NCI-H2227 (cell line): Measurements from ENCODE around the gene ZNF101.

Source experiments
- DNase-seq: peaks from one replicate; lab custom pipeline; 2025; ENCODE audit not compliant: unreplicated experiment; lab: John Stamatoyannopoulos, UW

The ZNF101 gene

DNA sequence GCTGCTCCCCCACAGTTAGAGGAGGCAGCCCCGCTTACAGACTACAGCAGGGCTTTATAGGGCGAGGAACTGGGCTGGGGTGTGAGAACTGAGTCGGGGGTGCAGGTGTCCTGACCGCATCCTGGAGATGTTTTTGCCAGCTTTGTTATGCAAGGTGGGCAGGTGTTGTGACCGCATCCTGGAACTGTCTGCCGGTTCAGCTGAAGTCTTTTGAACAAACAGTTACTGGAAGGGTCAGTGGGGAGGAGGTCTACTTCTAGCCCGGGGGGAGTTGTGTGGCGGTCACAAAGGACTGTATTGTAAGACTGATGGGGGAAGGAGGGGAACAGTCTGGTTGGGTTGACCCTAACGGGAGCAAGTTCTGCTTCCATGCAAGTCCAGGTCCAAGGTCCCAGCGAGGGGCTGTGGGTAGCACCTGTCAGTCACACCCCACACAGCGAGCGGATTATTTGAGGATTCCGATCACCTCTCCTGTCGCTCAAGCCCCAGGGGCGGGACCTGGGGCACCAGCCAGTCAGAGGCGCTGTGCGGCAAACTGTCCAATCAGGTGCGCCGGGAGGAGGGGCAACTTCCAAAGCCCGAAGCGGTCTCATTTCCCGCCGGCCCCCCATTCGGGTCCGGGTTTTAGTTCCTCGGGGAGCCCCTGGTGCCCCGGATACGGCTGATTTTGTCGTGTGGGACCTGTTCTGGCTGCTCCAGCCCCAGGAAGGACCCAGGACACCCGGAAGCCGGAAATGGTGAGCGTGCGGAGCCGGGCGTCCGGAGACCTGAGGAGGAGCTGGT is at the start of gene ZNF101:
Gene ZNF101 (plus strand): TSS at position 610 of the 783 bp plus-strand sequence. CDS start 125 bp downstream, at position 735.
- DNase-seq, result peak; percentile 92

GRCh38 chr19:19619181-19619848 is 49.3 kb upstream of the ZNF101 start:
- DNase-seq, result peak; percentile 48

DNA sequence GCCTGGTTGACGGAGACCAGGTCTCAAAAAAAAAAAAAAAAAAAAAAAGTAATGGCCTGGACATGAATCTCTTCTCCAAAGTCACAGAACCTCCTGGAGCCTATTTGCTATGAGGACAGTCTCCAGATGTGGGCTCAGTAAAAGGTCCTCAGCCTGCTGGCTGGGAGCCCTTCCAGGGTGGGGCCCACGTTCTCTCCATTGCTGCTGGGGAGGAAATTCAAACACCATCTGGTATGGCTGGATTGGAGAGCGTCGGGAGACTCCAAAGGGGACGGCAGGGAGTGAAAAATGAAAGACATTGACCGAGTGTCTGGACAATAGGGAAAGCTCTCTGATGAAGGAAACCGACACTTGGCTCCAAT is 48.8 kb upstream of the ZNF101 start:
- DNase-seq, result no peak

- DNase-seq, result no peak
Measured at GRCh38 chr19:19623383-19623782, 45.3 kb upstream of the ZNF101 start.

DNA sequence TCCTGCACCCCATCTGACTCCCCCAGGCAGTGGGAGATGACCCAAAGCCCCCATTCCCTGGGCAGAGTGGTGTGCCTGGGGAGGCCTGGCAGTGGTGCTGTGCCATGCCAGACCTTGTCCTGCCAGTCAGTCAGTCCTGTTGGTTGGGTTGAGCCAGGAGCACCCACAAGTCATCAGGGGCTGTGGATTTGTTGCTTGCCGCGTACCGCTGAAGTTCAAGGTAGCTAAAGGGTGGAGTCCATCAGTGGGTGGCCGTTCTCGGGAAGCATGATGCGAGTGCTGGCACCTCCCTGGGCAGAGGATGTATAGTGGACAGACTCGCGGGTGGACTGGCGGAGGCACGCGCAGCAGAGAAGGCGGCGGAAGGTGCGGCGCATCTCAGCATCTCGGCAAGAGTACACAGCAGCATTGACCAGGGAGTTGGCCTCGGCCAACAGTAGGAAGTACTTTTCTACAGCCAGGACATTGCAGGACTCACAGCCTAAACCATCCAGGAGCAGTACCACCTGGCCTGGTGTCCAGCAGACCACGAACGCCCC is 44.5 kb upstream of the ZNF101 start:
- no peak for DNase-seq

DNA sequence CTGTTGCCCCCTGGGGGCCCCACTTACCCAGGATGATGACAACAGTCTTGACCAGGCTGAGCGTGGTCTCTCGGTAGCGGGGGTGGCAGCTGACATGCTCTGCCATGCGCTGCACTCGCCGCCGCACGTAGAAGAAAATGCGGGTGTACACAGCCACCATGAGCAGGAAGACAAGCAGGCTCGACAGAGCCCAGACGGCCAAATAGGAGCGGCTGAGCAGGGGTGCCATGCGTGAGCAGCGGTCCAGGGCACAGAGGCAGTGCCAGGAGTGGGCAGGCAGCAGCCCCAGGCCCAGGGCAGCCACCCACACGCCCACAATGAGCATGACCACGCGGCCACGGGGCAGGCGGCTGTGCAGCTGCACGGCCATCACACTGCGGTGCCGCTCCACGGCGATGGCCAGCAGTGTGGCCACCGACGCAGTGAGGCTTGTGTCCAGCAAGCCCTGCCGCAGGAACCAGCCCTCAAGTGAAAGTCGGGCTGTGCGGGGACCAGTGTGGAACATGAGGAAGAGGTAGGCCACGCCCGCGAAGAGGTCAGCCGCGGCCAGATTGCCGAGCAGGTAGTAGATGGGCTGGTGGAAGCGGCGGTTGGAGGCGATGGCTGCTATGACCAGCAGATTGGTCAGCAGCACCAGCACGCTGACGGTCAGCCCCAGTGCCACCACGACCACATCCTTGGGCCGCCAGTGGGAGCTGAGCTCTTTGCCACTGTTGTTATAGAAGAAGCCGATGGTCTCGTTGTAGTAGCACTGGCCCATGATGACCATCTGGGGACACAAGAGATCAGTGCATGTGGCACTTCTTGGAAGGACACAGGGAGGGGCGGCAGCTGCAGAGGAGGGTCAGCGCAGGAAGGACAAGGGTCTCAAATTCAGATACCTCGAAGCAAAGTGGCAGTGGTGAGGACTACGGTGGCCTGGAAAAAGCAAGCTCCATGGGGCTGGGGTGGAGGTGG is 41.8 kb upstream of the ZNF101 start:
- DNase-seq, result no peak

- peak; percentile 80 for DNase-seq
Measured at GRCh38 chr19:19627621-19628500, 40.8 kb upstream of the ZNF101 start, which contains the start of gene LPAR2. Gene LPAR2 (minus strand): TSS chr19:19628220. CDS start chr19:19627275, 945 bp downstream.

GRCh38 chr19:19628501-19629134 is 40.0 kb upstream of the ZNF101 start:
- peak; percentile 84 for DNase-seq

DNA sequence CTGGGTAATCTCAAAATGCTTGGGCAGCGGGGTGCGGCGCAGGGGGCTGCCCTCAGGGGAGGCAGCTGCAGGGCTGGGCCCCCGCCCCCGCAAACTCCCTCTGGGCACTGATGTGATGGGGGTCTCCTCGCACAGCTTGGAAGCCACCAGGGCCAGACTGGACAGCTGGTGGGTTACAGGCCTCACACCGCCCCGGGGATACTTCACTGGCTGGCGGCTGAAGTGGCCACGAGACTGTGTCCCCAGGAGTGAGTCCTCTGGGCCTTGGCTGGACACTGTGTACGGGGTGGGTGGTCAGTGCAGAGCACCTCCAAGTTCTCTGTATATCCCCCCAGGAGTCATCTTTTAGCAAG is 38.6 kb upstream of the ZNF101 start:
- no peak for DNase-seq

DNA sequence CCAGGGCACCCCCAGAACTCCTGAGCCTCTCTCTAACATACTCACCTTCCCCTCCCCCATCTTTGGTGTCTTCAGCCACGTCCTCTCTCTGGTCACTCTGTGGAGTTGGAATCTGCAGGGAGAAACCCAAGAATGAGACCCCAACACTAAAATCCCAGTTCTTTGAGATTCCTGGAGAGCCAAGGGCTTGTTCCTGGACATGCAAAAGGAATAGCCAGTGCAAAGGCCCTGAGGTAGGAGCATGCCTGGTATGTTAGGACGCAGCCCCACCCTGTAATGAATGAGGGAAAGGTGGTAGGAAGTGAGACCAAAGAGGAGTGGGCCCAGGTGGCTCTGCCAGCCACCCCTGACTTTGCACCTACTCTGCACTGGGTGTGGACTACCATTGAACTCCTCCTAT is 38.2 kb upstream of the ZNF101 start:
- DNase-seq, result no peak

- no peak for DNase-seq
Measured at GRCh38 chr19:19631346-19631745, 37.3 kb upstream of the ZNF101 start.

DNA sequence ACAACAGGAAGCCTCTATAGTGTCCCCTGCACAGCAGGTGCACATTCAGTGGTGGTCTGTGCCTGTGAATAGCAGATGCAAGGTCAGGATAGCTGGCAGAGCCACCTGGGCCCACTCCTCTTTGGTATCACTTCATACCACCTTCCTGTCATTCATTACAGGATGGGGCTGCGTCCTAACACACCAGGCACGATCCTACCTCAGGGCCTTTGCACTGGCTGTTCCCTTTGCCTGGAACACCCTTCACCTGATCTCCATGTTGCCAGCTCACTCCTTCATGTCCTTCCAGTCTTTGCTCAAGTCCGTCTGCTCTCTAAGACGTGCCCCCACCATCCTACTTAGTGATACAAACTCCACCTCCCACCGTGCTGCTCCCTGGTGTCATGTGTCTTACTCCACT is 36.0 kb upstream of the ZNF101 start:
- no peak for DNase-seq

- DNase-seq, result no peak
Measured at GRCh38 chr19:19633711-19634515, 34.7 kb upstream of the ZNF101 start.

GRCh38 chr19:19634516-19635312 is 33.9 kb upstream of the ZNF101 start:
- no peak for DNase-seq

DNA sequence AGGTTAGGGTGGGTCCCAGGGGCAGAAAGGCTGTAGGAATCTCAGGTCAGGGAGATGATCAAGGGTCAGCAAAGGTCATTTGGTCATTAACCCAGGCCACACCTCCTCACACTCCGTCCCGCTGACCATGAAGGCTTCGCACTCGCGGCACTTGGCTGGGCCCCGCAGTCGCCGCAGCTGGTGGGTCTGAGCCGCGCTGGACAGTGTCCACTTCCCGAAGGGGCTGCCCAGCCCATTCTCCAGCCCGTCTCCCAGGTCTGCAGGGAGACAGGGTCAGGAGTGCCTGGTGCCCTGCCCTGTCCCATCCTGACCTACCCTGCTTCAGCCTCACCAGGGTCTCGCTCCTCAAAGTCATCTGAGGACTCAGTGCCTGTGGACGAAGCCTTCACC is 33.3 kb upstream of the ZNF101 start:
- DNase-seq, result no peak

GRCh38 chr19:19636573-19637185 is 32.0 kb upstream of the ZNF101 start:
- no peak for DNase-seq

DNA sequence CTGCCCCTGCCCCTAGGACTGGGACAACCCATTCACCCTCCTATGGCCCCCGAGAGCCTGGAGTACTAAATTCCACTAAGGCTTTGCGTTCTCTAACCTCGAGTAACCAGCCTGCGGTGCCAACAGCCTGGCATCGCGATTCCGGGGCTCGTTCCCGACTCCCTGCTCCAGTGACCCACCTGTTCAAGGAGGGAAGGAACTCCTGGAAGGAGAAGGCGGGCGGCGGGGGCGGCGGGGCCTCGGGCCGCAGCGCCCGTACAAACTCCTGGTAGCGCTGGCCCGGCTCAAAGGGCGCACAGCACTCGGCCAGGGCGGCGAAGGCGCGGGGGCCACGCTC is 31.5 kb upstream of the ZNF101 start:
- no peak for DNase-seq
